HG03457 (cell line): ENCODE data around the gene DNMBP.
"Not testable (repeated sequence)": the region's sequence is repeated elsewhere in the genome, so short reads cannot be mapped to it uniquely, and the experiment has no call there.

Experiments used
- ATAC-seq: cut with Tn5 transposase; IDR thresholded peaks from one replicate; pipeline ENCODE4 v1.9.1; 2021; ENCODE audit warnings: moderate number of reproducible peaks; ENCODE audit not compliant: unreplicated experiment

Gene DNMBP

GRCh38 chr10:100014071-100014762 is 4.5 kb upstream of the DNMBP start:
- no peak for ATAC-seq

GRCh38 chr10:100013621-100014020 is 3.9 kb upstream of the DNMBP start:
- ATAC-seq, result no peak

- not testable (repeated sequence) for ATAC-seq
These were observed 2.2 kb upstream of the DNMBP start for GRCh38 chr10:100011906-100012305.

- ATAC-seq, result peak; percentile 45
These were observed 409 bp downstream of the DNMBP start for GRCh38 chr10:100009283-100009792.

- ATAC-seq, result no peak
These were observed 952 bp downstream of the DNMBP start for GRCh38 chr10:100008708-100009282.

- ATAC-seq, result no peak
These were observed 1.6 kb downstream of the DNMBP start for GRCh38 chr10:100008142-100008522.

- ATAC-seq, result no peak
These were observed 2.3 kb downstream of the DNMBP start for GRCh38 chr10:100007231-100008141.

GRCh38 chr10:100006243-100006886 is 3.4 kb downstream of the DNMBP start:
- no peak for ATAC-seq

GRCh38 chr10:100004805-100005510 is 4.8 kb downstream of the DNMBP start:
- ATAC-seq, result no peak

- no peak for ATAC-seq
These were observed 9.6 kb downstream of the DNMBP start for GRCh38 chr10:100000109-100000644.

GRCh38 chr10:99999319-100000108 is 10.2 kb downstream of the DNMBP start:
- ATAC-seq, result no peak

- ATAC-seq, result no peak
These were observed 10.9 kb downstream of the DNMBP start for GRCh38 chr10:99998889-99999288.

GRCh38 chr10:99996671-99997648 is 12.8 kb downstream of the DNMBP start:
- no peak for ATAC-seq

GRCh38 chr10:99995713-99996112 is 14.0 kb downstream of the DNMBP start:
- ATAC-seq, result no peak

- ATAC-seq, result no peak
These were observed 14.5 kb downstream of the DNMBP start for GRCh38 chr10:99995269-99995668.

- no peak for ATAC-seq
These were observed 14.9 kb downstream of the DNMBP start for GRCh38 chr10:99994801-99995200.

GRCh38 chr10:99993701-99994689 is 15.8 kb downstream of the DNMBP start:
- no peak for ATAC-seq
